Measurements from ENCODE around the gene APC2. TPM values are rescaled to one million over a fixed set of nuclear protein-coding genes. Genes with fewer than 3 reads are reported as not detected.
A peak's percentile ranks its signal among the peaks of the same experiment; 100 is the strongest.

The APC2 gene
- total and polyA plus RNA-seq, 8 donors: 0.10 to 3.5 (median 0.58) TPM; not detected in 1

DNA sequence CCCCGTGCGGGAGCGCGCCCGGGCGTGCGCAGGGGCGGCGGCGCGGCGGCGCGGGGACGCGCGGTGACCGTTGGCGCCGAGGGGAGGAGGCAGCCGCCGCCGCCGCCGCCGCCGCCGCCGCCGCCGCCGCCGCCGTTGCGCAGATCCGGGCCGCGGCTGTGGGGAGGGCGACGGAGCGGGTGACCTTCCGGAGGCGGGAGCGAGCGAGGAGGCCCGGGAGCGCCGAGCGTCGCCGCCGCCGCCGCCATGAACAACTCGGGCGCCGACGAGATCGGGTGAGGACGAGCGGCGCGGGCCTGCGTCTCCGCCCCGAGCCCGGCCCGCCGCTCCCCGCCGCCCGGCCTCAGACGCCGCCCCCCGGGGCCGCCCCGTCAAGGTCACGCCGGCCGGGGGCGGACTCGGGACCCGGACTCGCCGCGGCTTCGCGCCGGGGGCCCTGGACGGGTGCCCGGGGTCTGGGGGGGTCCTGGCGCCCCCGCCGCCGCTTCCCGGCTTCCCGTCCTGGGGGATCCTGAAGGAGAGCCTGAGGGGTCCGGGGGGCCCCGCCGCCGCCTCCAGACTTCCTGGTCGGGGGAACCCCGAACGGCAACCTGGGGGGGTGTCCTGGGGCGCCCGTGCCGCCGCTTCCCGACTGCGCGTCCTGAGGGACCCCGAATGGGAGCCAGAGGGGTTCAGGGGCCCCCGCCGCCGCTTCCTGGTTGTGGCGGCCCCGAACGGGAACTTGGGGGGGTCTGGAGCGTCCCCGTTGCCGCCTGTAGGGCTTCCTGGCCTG is 42.2 kb upstream of the APC2 start, which contains the start of gene DAZAP1:
TSS of gene DAZAP1 (plus strand) at position 59 of the 772 bp plus-strand sequence. CDS start at position 247, 188 bp downstream.
- peaks cover 4 to 14% (median 11%) of the 10 kb centered on the region in 4 donors for H3K36me3 ChIP-seq
- WGBS, 5 donors: 0 to 1% (median 0%) methylated on average over 9 to 121 of the region's 121 CpGs
- H3K4me3 ChIP-seq: peak within 1 kb of the TSS; percentile 97 to 100 (median 100)
- DNase-seq: peak in 1 of 2 donors; percentile 52
- TF ChIP-seq CTCF (IDR thresholded peaks at IDR 0.05) (no peak), POLR2AphosphoS5 (IDR thresholded peaks at IDR 0.05) (no peak), POLR2A (IDR thresholded peaks at IDR 0.05) (no peak), EP300 (IDR thresholded peaks at IDR 0.05) (no peak)
- peaks cover 38 to 67% (median 63%) of the 10 kb centered on the region in 4 donors for H3K4me1 ChIP-seq
- peaks cover 0 to 5% (median 0%) of the 10 kb centered on the region in 3 donors for H3K27me3 ChIP-seq
- H3K9me3 ChIP-seq: no peaks in the 10 kb centered on the region
- intact Hi-C loops (cut with DNase I; ENCODE audit: low total_unique reads): no loop called here
- H3K27ac ChIP-seq: peak within 1 kb of the TSS; percentile 88 to 98 (median 96)

DNA sequence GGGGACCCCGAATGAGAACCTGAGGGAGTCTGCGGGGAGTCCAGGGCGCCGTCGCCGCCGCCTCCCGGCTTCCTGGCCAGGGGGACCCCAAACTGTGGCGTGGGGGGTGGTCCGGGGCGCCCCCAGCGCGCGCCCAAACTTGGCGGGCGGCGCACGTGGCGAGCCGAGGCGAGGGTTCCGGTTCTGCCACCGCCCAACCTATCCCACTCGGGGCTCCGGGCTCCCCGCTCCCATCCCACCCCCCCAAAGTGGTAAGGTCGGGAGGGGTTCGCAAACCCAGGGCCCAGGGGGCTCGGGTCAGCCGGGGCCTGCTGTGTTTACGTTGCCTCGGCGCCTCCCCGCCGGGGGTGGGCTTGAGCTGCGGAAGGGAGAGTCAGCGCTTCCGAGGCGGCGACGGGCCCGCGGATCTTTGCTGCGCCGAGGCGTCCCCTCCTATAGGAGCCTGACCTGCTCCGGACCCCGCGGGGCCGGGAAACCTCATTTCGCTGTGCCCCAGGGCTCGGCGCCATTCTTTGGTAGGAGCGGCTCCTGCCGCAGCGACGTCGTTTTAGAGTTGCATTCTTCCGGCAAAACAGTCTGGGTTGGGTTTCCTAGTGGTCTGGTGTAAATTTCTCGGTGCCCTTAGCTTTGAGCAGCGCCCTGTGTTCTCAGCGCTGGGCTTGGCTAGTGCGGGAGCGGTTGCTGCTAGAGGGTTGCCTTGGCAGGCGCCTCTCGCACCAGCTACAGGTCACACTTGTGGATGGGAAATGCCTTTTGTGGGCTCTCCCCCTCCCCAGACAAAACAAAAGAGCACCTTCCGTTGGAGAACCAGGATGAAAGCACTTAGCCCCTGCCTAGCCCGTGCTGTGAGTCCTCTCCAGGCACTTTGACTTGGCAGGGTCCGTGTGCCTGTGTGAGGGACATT is 41.4 kb upstream of the APC2 start:
- H3K4me3 ChIP-seq: peak overlapping the region; percentile 97 to 100 (median 100)
- H3K27me3 ChIP-seq: peaks cover 0 to under 1% (median 0%) of the 10 kb centered on the region in 3 donors
- TF ChIP-seq POLR2A (IDR thresholded peaks at IDR 0.05): no peak
- TF ChIP-seq EP300 (IDR thresholded peaks at IDR 0.05): no peak
- TF ChIP-seq POLR2AphosphoS5 (IDR thresholded peaks at IDR 0.05): no peak
- TF ChIP-seq CTCF (IDR thresholded peaks at IDR 0.05): no peak
- peaks cover 12 to 22% (median 18%) of the 10 kb centered on the region in 4 donors for H3K36me3 ChIP-seq
- intact Hi-C loops (cut with DNase I; ENCODE audit: low total_unique reads): no loop called here
- DNase-seq: peak; percentile 51 to 82
- H3K9me3 ChIP-seq: no peaks in the 10 kb centered on the region
- peaks cover 46 to 69% (median 65%) of the 10 kb centered on the region in 4 donors for H3K4me1 ChIP-seq
- 0 to 3% (median 0%) methylated on average over 11 to 69 of the region's 69 CpGs for WGBS, 5 donors
- H3K27ac ChIP-seq: peak overlapping the region; percentile 88 to 98 (median 96)

GRCh38 chr19:1409204-1410005 is 40.5 kb upstream of the APC2 start:
- Histone ChIP-seq H3K27me3 (no peaks in the 10 kb centered on the region), H3K4me3 (peak overlapping the region; percentile 97 to 100 (median 100)), H3K4me1 (peaks cover 55 to 77% (median 73%) of the 10 kb centered on the region in 4 donors), H3K27ac (peak overlapping the region; percentile 88 to 98 (median 96)), H3K36me3 (peaks cover 13 to 27% (median 20%) of the 10 kb centered on the region in 4 donors), H3K9me3 (no peaks in the 10 kb centered on the region)
- 30 to 49% (median 42%) methylated on average over 20 to 33 of the region's 33 CpGs for WGBS, 5 donors
- no peak for TF ChIP-seq POLR2A (IDR thresholded peaks at IDR 0.05)
- no peak for TF ChIP-seq POLR2AphosphoS5 (IDR thresholded peaks at IDR 0.05)
- TF ChIP-seq CTCF (IDR thresholded peaks at IDR 0.05): no peak
- TF ChIP-seq EP300 (IDR thresholded peaks at IDR 0.05): no peak
- no peak for DNase-seq
- intact Hi-C loops (cut with DNase I; ENCODE audit: low total_unique reads): no loop called here
